Limb (tissue), 2 donors: ENCODE data around the gene CCT3.
A peak's percentile ranks its signal among the peaks of the same experiment; 100 is the strongest.

Source experiments
- DNase-seq, 2 donors: peaks; one replicate each; pipeline ENCODE4 v3.0.0-alpha.2; 2016; ENCODE audit errors: extremely low spot score in 2 of 2

The CCT3 gene

DNA sequence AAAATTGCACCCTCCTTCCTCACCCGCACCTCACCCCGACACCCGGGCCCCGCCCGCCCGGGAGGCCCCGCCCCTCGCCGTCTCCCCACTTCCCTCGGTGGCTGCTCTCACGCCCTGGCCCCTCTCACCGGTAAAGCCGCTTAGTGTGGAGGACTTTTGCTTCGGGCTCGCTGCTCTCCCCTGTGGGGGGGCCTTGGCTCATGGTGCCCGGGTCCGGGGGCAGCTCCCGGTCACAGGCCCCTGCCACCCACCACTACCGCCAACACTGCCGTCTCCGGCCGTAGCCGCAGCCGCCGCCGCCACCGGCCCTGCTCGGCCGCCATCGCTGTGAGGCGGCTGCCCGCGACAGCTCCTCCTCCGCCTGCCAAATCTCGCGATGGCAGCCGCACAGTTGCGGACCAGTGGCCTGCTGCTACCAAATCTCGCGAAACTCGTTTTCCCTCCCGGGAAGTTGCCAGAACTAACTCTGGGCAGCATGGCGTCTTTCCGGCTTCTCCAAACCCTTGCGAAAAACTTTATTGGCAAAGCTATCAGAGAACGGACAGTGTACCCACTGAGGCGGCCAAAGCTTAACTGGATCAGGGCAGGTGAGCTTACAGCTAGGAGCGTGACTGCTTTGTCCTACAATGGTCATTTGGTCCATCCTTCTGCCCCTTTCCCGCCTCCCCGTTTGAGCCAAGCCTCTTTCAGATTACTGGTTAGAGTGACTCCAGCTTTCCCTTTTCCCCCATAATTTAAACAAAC is 55.4 kb downstream of the CCT3 start, which contains the start of gene SMG5:
Gene SMG5, minus strand, starts transcription at position 347 of the 744 bp plus-strand sequence. Its CDS starts 145 bp downstream, at position 202.
- peak; percentile 96 to 98 for DNase-seq

DNA sequence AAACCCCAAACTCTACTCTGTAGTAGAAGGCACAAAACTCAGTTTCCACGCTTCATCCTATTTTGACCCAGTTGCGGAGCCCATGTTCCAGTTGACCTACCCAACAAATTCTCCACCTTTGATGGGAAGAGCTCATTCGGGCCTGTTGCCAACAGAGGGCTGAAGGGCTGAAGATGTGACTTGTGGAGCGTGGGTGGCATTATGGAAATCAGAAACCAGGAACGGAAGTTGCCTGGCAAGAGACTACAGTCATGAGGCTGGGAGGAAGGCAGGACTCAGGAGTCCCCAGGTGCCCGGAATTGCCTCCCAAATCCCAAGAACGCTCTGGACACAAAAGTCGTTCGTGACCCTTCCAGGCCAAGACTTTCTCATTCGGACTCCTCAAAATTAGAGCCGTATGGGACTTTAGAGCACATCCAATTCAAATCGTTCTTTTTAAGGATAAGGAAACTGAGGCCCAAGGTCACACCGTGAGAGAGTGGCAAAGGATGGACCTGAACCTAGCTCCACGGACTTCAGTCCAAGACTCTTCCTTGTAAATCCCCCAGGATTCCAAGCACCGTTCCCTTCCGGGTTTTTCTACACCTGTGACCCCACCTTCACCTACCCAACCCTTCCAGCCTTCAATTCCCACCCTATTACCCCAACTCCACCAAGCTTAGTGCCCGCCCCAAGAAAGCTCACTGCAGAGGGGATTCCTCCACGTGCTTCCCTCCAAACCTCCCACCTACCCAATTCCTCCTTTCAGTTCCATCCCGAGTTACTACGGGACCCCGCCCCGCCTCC is 56.2 kb downstream of the CCT3 start:
- DNase-seq, result no peak

DNA sequence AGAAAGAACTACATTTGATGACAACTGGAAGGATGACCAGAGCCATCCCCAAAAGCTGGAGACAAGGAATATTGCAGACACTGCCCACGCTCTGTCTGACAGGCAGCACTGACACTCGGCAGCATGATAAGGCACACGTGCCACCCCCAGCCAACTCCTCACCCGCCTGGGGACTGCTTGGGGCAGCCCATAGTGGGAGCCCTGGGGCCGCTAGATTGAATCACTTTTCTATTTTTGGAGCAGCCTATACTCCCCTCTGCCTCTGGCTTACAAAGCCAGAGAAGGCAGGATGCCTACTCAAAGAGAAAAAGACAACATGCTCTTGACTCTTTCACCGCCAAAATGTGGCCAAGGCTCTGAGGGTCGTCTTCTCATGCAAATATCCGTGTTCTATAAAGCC is 56.8 kb downstream of the CCT3 start:
- peak in 1 of 2 donors; percentile 3 for DNase-seq

DNA sequence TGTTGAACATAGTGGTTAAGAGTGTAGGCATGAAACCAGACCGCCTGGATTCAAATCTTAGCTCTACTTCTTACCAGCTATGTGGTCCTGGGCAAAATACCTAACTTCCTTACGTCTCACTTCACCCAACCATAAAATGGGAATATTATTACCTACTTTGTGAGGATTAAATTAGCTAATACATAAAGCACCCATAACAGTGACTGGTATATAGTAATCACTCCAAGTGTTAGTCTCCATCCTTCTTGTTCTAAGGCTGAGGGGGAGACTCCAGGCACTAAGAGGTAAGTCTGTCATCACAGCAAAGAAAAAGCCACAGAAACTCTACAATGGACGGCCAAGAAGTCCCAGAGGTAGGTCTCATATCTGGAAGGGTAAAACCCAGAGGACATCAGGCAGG is 58.3 kb downstream of the CCT3 start:
- no peak for DNase-seq

DNA sequence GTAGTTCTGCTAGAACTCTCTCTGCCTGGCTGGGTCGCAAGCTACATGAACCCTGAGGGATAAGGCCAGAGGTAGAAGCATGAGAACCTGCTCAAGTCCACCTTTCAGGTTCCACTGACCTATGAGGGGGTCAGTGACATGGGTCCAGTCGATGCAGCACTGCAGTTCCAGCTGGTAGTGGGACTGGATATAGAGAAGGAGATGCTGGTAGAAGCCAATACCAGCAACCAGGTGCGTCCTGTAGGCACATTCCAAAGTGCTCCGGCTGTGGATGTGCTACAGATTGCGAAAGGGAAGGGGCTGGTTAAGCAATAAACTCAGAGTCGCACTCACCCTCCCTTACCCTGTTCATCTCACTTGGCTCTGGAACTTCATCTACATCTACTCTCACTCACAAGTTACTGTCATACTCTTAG is 61.1 kb downstream of the CCT3 start:
- DNase-seq, result no peak

DNA sequence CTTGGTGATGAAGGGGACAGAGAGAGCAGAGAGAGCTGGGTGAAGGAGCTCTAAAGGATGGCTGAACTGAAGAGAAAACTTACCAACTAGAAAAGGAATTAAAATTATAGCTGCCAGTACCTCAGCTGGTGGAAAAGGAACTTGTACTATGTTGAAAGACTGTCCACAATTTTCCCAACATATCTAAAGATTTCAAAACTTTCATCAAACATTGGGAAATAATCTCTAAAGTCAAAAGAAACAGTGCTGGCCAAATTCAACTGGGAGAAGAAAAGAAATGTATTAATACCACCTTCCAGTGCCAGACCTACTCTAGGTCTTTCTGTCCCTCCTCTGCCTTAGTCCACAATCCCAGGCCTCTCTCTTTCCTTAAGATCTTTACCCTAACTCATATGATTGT is 61.6 kb downstream of the CCT3 start:
- no peak for DNase-seq

DNA sequence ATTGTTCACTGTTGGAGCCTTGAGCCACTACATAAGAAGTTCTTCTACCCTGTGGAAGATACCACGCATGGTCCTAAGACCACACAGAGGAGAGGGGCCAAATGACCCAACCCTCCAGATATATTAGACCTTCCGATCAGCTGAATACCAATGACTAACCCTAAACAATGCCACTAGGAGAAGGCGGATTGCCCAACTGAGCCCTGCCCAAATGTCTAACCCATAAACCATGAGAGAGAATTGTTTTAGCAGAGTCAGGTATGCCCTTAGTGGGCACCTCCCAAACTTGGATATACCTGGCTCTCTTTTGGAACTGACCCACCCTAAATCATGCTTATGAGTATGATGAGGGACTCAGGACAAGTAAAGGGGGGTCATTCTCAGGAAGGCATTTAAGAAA is 67.8 kb downstream of the CCT3 start:
- DNase-seq, result no peak

DNA sequence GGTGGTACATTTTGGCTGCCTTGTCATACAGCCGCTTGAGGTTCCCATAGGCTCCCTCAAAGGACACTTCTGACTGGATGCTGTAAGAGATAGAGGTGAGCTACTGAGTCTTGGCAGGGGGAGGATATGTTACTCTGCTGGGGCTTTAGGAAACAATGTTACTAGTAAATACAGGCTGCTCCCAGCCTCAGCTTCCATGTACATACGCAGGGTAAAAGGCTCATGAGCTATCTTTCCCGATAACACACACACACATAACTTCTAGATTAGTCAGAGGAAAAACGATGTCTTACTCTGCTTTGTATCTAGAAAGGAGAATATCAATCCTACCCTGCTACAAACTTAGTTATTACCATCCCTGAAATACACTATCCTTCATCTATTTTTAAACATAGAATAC is 69.8 kb downstream of the CCT3 start:
- DNase-seq, result no peak

DNA sequence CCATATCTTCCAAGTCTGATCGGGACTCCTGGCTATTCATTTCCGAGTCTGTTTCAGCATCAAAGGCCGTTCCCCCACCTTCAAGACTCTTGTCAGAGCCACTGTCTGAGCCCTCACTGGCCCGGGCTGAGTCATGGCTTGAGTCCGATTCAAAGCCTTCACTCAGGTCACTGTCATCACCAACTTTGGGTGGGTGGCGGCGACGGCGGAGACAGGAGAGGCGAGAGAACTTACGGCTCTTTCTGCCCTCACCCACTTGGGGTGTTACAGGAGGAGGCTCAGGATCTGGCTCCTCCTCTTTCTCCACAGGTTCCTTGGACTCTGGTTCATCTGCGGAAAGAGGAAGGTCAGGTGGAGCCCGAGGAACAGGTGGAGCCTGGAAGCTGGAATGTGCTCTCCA is 72.0 kb downstream of the CCT3 start:
- no peak for DNase-seq

DNA sequence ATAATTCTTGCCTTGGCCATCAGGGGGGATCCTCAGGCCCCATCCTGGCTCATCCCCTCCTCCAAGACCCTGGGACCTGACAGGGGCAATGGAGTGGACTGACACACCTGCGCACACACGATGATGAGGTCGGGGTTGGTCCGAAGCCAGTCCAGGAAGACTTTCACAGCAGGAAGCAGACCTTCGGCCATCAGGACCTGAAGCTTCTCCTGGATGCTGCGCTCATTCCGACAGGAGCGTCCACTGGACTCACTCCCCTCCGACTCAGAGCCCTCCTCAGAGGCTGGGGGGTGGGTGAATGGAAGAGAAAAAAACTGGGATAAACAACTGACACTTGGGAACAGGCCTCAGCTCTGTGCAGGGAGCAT is 74.8 kb downstream of the CCT3 start:
- DNase-seq, result no peak

DNA sequence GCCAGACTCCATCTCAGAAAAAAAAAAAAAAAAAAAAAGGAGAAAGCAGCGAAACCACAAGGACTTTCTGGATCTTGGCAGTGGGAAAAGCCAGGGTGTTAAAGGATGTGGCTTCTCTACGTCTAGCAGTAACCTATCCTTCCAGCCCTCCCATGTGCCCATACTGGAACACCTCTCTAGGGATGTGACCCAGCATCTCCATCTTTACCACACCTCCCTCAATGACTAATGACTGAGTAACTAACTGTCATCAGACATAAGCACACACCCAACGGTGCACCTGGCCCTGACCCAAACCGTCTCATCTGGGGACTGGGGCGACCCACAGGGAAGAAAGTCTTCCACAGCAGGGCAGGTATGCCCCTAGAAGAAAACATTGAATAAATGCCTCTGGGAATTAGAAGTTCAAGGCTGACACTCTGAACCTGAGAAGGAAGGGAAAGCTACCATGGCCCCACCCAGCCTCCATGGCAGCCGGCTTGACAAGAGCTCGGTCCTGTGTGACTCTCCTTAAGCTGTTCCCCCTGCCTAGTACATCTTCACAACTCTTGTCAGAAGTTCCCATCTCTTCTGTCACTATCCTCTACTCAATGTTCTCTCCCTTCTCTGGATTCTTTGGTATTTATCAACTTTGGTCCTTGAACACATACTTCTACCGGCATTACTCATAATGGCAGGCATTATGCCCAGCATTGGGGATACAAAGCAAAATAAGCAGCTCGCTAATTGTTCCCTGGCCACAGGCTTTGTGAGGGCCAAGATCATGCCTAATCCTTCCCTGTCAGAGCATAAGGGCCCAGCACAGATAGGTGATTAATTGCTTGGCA is 75.4 kb downstream of the CCT3 start:
- DNase-seq, result no peak

DNA sequence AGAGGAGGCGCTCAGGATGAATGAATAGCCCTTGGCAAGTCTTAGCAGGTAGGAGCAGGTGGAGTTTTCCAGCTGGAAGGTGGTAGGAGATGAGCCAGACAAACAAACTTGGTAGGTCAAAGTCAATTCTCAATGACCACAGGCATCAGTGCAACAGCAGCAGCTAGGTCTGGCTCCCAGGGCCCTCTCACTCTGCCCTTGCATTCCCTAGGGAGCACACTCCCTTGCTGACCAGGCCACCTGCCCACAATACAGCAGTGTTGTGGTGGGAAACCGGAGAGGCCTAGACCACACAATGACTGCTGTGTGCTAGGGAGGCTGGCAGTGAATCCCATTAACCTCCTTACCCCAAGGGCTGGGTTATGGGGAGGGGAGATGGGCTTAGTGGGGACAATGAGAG is 77.2 kb downstream of the CCT3 start:
- no peak for DNase-seq

DNA sequence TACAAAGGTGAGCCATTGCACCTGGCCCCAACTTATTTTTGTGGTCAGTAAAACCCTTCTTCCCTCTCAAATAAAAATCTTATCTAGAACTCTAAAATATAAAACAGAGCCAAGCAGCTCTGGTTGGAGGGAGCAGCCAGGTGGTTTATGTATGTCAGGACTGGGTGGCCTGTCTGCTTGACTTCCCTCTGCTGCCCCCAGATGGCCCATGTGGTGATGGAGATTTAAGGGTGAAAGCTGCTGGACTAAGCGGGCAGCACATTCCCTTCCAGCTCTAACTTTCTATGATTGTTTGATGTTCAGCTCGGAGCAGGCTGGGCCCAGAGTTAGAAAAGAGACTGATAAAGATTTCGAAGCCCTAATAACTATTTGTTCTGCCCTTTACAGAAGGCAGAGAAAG is 78.3 kb downstream of the CCT3 start:
- DNase-seq, result no peak
